MCF 10A (cell line): ENCODE measurements around the gene APBB2. TPM values are rescaled to one million over a fixed set of nuclear protein-coding genes. Genes with fewer than 3 reads are reported as not detected.

Experiments used
- BruUV-seq: library from RNA; stranded (reverse); fragments of 400-500 nt; replicated peaks from 2 replicates; lab custom pipeline; 2021; lab: Mats Ljungman, UMichigan
- CTCF ChIA-PET: fragments of 300-600 bp; sonication (Branson Sonifier 250); formaldehyde crosslinking; extraction: SDS; loops from one replicate; lab custom pipeline; 2021; ENCODE audit warnings: antibody characterized with exemption, inconsistent platforms; lab: Yijun Ruan, JAX
- POLR2A ChIA-PET: fragments of 300-600, 350-650 bp; sonication (Branson Sonifier 250); formaldehyde crosslinking; extraction: SDS; loops from one replicate; lab custom pipeline; 2020; ENCODE audit warnings: antibody characterized with exemption, inconsistent platforms; lab: Yijun Ruan, JAX
- DNase-seq: peaks from one replicate; pipeline ENCODE4 v3.0.0-alpha.2; 2018; ENCODE audit not compliant: unreplicated experiment
- H3K27ac Mint-ChIP-seq: one replicate; pipeline ENCODE4 v1.8.0; 2022; ENCODE audit warnings: mild to moderate bottlenecking, low read depth, mixed read lengths; ENCODE audit not compliant: unreplicated experiment
- H3K27me3 Mint-ChIP-seq: one replicate; pipeline ENCODE4 v1.8.0; 2022; ENCODE audit warnings: mixed read lengths; ENCODE audit not compliant: insufficient read depth, unreplicated experiment
- H3K36me3 Mint-ChIP-seq: one replicate; pipeline ENCODE4 v1.8.0; 2022; ENCODE audit warnings: mild to moderate bottlenecking, moderate library complexity, mixed read lengths; ENCODE audit not compliant: insufficient read depth, unreplicated experiment
- H3K4me1 Mint-ChIP-seq: one replicate; pipeline ENCODE4 v1.8.0; 2022; ENCODE audit warnings: mixed read lengths; ENCODE audit not compliant: insufficient read depth, unreplicated experiment
- H3K4me3 Mint-ChIP-seq: one replicate; pipeline ENCODE4 v1.8.0; 2022; ENCODE audit warnings: mild to moderate bottlenecking, moderate library complexity, mixed read lengths; ENCODE audit not compliant: unreplicated experiment
- H3K9me3 Mint-ChIP-seq: one replicate; pipeline ENCODE4 v1.8.0; 2022; ENCODE audit warnings: mixed read lengths; ENCODE audit not compliant: unreplicated experiment
- intact Hi-C: fragments of 100-400 bp; cut with micrococcal nuclease; formaldehyde crosslinking; loops from 2 replicates; pipeline ENCODE4 v1.14.1; 2022
- total RNA-seq: library from RNA; stranded (reverse); gene quantifications from 2 replicates; pipeline ENCODE4 v1.2.3, GENCODE V29; 2022
- TF ChIP-seq, protein P1 (sequence below): fragments of 200-600 bp; IDR thresholded peaks from one replicate; pipeline ENCODE4 v1.8.0; 2022; ENCODE audit warnings: antibody characterized with exemption, mild to moderate bottlenecking; ENCODE audit not compliant: unreplicated experiment

APBB2 gene
- total RNA-seq, 1 experiment from 2014 or later = 201 TPM

- BruUV-seq = no TSS peak
- intact Hi-C loops = no loop called here
- DNase-seq = peak; percentile 60
- ChIA-PET CTCF (interaction anchor here (0.5 kb wide), 1 partner anchor 130 kb away, joined by 5 read pairs; no protein-coding TSS in a partner anchor), POLR2A (interaction anchor here (1.0 to 20.2 kb wide), 8 partner anchors 11 to 82 kb away, joined by 3 to 462 read pairs (median 32); partner anchors contain the start of gene APBB2)
- Mint-ChIP-seq H3K9me3 (no peaks in the 10 kb centered on the region), H3K4me3 (peak overlapping the region; percentile 35), H3K36me3 (peaks cover 45% of the 10 kb centered on the region), H3K4me1 (peaks cover 43% of the 10 kb centered on the region), H3K27me3 (no peaks in the 10 kb centered on the region), H3K27ac (peak overlapping the region; percentile 82)
- TF ChIP-seq, protein P1, sequence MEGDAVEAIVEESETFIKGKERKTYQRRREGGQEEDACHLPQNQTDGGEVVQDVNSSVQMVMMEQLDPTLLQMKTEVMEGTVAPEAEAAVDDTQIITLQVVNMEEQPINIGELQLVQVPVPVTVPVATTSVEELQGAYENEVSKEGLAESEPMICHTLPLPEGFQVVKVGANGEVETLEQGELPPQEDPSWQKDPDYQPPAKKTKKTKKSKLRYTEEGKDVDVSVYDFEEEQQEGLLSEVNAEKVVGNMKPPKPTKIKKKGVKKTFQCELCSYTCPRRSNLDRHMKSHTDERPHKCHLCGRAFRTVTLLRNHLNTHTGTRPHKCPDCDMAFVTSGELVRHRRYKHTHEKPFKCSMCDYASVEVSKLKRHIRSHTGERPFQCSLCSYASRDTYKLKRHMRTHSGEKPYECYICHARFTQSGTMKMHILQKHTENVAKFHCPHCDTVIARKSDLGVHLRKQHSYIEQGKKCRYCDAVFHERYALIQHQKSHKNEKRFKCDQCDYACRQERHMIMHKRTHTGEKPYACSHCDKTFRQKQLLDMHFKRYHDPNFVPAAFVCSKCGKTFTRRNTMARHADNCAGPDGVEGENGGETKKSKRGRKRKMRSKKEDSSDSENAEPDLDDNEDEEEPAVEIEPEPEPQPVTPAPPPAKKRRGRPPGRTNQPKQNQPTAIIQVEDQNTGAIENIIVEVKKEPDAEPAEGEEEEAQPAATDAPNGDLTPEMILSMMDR = no peak
Observed at GRCh38 chr4:41134581-41134980, 79.8 kb downstream of the APBB2 start.

- Mint-ChIP-seq H3K4me1 (peaks cover 54% of the 10 kb centered on the region), H3K27ac (peak overlapping the region; percentile 82), H3K27me3 (no peaks in the 10 kb centered on the region), H3K36me3 (peaks cover 37% of the 10 kb centered on the region), H3K4me3 (no peak overlapping the region), H3K9me3 (no peaks in the 10 kb centered on the region)
- intact Hi-C loops = no loop called here
- CTCF ChIA-PET = interaction anchor here (1.1 to 1.3 kb wide), 3 partner anchors 14 to 80 kb away, joined by 3 to 9 read pairs (median 3); partner anchors contain the start of gene APBB2
- POLR2A ChIA-PET = interaction anchor here (0.7 to 20.2 kb wide), 8 partner anchors 12 to 934 kb away, joined by 3 to 462 read pairs (median 32); partner anchors contain the start of gene APBB2
- TF ChIP-seq, protein P1 = no peak
- no peak for DNase-seq
- BruUV-seq = no TSS peak
Observed at GRCh38 chr4:41133454-41134018, 80.8 kb downstream of the APBB2 start.

- peaks cover 58% of the 10 kb centered on the region for H3K4me1 Mint-ChIP-seq
- no peak for DNase-seq
- intact Hi-C loops = no loop called here
- ChIA-PET CTCF (interaction anchor here (1.0 to 1.3 kb wide), 4 partner anchors 13 to 82 kb away, joined by 3 to 9 read pairs (median 4); partner anchors contain the start of gene APBB2), POLR2A (interaction anchor here (0.6 to 20.2 kb wide), 13 partner anchors 12 to 567 kb away, joined by 3 to 462 read pairs (median 4); no protein-coding TSS in a partner anchor)
- no peak overlapping the region for H3K4me3 Mint-ChIP-seq
- BruUV-seq = no TSS peak
- TF ChIP-seq, protein P1 = no peak
- H3K9me3 Mint-ChIP-seq = no peaks in the 10 kb centered on the region
- H3K27me3 Mint-ChIP-seq = no peaks in the 10 kb centered on the region
- H3K36me3 Mint-ChIP-seq = peaks cover 24% of the 10 kb centered on the region
- peak overlapping the region; percentile 82 for H3K27ac Mint-ChIP-seq
Observed at GRCh38 chr4:41132055-41132683, 82.2 kb downstream of the APBB2 start.

DNA sequence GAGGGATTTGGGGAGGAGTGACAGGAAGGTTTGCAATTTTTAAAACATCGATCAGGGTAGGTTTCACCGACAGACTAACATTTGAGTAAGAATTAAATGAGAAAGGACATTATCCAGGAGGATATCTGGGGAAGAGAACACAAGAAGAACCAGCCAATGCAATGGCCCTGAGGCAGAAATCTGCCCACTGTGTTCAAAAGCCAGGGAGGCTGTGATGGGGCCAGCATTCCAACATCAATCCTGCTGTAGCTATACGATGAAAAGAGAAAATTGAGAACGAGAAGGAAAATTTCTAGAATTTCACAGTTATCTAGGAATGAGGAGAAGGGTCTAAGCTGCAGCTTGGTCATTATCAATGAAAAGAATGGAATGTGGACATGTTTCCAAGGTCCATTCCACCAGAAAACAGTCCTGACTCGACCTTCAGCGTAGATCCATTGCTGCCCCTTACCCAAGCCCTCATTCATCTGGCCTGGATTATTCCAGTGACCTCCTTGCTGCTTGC is 84.4 kb downstream of the APBB2 start:
- Mint-ChIP-seq H3K4me1 (peaks cover 61% of the 10 kb centered on the region), H3K9me3 (no peaks in the 10 kb centered on the region), H3K4me3 (no peak overlapping the region), H3K27ac (peak overlapping the region; percentile 49), H3K36me3 (peaks cover 22% of the 10 kb centered on the region), H3K27me3 (no peaks in the 10 kb centered on the region)
- ChIA-PET CTCF (interaction anchor here (0.6 to 1.1 kb wide), 2 partner anchors 69 to 229 kb away, joined by 3 to 4 read pairs; no protein-coding TSS in a partner anchor), POLR2A (interaction anchor here (1.0 to 20.2 kb wide), 3 partner anchors 10 to 131 kb away, joined by 3 to 462 read pairs (median 128); no protein-coding TSS in a partner anchor)
- BruUV-seq = no TSS peak
- intact Hi-C loops = no loop called here
- DNase-seq = no peak
- TF ChIP-seq, protein P1 = no peak
